Measurements from ENCODE around the gene ZNF423. TPM values are rescaled to one million over a fixed set of nuclear protein-coding genes. Genes with fewer than 3 reads are reported as not detected.

ZNF423 gene
- total RNA-seq, 6 experiments from 2014 or later = not detected

DNA sequence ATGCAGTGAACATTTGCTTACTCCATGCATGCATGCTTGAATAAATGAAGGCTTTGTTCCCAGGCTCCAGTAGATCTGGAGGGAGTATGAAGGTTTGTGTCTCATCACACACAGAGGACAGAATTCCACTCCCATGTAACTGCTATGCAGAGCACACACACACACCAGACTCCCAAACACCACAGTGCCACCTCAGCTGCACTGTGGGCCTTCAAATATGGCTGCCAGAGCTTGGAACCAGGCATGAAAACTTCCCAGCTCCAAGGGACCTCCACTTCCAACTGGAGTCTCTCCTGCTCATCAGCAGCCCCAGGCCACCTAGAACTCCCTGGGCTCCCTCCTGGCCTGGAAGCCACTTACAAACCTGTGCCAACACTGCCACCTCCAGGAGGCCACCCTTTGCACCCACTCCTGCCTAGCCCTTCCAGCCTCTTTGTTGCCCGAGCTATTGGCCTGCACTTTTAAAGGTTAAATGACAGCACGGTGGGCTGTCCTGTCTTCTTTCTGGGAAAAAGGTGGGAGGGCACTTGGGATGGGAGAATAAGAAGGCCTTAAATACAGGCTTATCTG, 151.2 kb downstream of the ZNF423 start:
- H3K27me3 Mint-ChIP-seq (ENCODE audit: insufficient read depth) = no peaks in the 10 kb centered on the region; the same call in 1 of the 2 replicates
- H3K27ac Mint-ChIP-seq = no peak overlapping the region
- H3K4me1 Mint-ChIP-seq (ENCODE audit: low read depth) = no peaks in the 10 kb centered on the region

DNA sequence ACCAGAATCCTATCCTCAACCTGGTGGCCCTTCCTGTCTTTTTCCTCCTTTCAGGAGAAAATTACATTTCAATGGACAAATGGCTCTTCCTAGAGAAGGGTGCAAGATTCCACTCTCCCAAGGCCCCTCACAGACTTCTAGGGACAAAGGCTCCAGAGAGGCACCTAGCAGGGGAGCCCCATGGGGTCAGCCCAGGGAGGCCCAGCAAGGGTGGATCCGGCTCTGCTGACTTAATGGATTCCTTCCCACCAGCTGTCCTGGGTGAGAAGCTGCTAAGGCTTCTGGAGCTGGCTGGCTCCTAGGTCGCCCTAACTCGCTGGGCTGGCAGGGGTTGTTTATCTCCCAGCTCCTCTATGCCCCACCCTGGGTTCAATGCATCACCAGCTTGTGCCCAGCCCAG, 152.4 kb downstream of the ZNF423 start:
- H3K9me3 Mint-ChIP-seq = peaks cover 5% of the 10 kb centered on the region
- H3K36me3 Mint-ChIP-seq (ENCODE audit: low read depth) = no peaks in the 10 kb centered on the region
- H3K4me3 Mint-ChIP-seq = no peak overlapping the region
- TF ChIP-seq, protein P1, sequence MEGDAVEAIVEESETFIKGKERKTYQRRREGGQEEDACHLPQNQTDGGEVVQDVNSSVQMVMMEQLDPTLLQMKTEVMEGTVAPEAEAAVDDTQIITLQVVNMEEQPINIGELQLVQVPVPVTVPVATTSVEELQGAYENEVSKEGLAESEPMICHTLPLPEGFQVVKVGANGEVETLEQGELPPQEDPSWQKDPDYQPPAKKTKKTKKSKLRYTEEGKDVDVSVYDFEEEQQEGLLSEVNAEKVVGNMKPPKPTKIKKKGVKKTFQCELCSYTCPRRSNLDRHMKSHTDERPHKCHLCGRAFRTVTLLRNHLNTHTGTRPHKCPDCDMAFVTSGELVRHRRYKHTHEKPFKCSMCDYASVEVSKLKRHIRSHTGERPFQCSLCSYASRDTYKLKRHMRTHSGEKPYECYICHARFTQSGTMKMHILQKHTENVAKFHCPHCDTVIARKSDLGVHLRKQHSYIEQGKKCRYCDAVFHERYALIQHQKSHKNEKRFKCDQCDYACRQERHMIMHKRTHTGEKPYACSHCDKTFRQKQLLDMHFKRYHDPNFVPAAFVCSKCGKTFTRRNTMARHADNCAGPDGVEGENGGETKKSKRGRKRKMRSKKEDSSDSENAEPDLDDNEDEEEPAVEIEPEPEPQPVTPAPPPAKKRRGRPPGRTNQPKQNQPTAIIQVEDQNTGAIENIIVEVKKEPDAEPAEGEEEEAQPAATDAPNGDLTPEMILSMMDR (IDR thresholded peaks at IDR 0.05) = no peak
- no peaks in the 10 kb centered on the region for H3K4me1 Mint-ChIP-seq (ENCODE audit: low read depth)
- H3K27me3 Mint-ChIP-seq (ENCODE audit: insufficient read depth) = no peaks in the 10 kb centered on the region; the same call in 1 of the 2 replicates
- DNase-seq = no peak
- H3K27ac Mint-ChIP-seq = no peak overlapping the region

More for the DNA sequence above, 151.2 kb downstream of the ZNF423 start:
- Mint-ChIP-seq H3K4me3 (no peak overlapping the region), H3K9me3 (peaks cover 9% of the 10 kb centered on the region), H3K36me3 (ENCODE audit: low read depth) (no peaks in the 10 kb centered on the region)
- DNase-seq = no peak
- TF ChIP-seq, protein P1 (IDR thresholded peaks at IDR 0.05) = no peak

DNA sequence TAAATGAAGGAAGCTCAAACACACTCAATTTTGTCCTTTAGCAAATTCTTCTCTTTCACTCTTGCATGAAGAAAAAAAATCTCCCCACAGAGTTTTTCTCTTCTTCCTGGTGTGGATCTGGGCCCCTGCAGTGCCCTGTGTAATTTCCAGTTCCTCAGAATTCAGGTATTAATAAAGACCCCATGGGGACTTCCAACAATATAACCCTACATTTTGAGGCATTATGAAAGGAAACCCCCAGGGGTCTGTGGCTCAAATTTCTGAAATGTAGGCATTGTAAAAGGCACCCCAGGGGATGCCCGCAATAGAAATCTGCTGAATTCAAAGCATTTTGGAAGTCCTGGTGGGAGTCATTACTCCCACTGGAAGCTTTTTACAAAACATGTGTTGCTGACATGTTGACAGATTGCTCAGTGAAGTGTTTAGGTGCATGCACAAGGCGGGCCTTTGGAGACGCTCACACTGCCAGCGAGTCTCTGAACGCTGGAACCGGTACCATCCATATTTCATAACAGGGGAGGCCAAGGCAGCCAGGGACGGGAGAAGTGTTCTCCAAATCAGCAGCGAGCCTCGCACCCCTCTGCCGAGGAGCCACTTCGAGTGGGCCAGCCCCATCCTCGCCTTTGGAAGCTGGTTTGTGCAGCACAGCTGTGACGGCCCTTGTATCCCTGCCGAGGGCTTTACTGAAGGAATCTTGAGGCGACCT, 154.0 kb downstream of the ZNF423 start:
- Mint-ChIP-seq H3K4me3 (no peak overlapping the region), H3K4me1 (ENCODE audit: low read depth) (no peaks in the 10 kb centered on the region), H3K9me3 (peaks cover 5% of the 10 kb centered on the region), H3K27ac (no peak overlapping the region), H3K36me3 (ENCODE audit: low read depth) (no peaks in the 10 kb centered on the region), H3K27me3 (ENCODE audit: insufficient read depth) (no peaks in the 10 kb centered on the region; the same call in none of the 2 replicates)
- no peak for DNase-seq
- TF ChIP-seq, protein P1 (IDR thresholded peaks at IDR 0.05) = no peak

DNA sequence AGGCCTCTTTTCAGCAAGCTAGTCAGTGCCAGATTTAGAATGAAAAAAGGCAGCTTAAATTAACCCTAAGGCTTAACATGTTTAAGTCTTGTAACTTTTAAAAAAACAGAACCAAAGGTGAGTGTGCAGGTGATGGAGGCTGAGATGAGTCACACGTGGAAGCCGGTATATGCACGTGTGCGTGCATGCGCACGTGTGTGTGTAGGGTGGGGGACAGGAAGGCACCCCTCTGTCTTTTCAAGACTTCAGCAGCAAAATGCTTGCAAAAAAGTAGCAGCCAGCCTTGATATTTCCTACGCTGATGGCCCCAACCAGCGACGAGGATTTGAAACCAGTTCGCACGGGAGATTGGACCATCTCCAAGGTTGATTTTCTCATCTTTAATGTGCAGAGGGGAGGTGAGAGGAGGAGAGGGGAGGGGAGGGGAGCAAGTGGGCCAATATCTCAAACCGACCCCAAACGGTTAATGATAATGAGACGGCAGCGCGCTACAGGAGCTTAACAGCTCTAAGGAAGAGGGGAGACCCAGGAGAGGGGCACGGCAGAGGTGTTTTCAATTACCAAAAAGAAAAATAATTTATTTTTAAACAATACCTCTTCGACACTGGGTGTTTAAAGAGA, 154.7 kb downstream of the ZNF423 start:
- DNase-seq = no peak
- TF ChIP-seq, protein P1 (IDR thresholded peaks at IDR 0.05) = no peak
- Mint-ChIP-seq H3K27ac (no peak overlapping the region), H3K4me1 (ENCODE audit: low read depth) (no peaks in the 10 kb centered on the region), H3K27me3 (ENCODE audit: insufficient read depth) (no peaks in the 10 kb centered on the region; the same call in none of the 2 replicates), H3K36me3 (ENCODE audit: low read depth) (no peaks in the 10 kb centered on the region), H3K9me3 (peaks cover 6% of the 10 kb centered on the region), H3K4me3 (no peak overlapping the region)

DNA sequence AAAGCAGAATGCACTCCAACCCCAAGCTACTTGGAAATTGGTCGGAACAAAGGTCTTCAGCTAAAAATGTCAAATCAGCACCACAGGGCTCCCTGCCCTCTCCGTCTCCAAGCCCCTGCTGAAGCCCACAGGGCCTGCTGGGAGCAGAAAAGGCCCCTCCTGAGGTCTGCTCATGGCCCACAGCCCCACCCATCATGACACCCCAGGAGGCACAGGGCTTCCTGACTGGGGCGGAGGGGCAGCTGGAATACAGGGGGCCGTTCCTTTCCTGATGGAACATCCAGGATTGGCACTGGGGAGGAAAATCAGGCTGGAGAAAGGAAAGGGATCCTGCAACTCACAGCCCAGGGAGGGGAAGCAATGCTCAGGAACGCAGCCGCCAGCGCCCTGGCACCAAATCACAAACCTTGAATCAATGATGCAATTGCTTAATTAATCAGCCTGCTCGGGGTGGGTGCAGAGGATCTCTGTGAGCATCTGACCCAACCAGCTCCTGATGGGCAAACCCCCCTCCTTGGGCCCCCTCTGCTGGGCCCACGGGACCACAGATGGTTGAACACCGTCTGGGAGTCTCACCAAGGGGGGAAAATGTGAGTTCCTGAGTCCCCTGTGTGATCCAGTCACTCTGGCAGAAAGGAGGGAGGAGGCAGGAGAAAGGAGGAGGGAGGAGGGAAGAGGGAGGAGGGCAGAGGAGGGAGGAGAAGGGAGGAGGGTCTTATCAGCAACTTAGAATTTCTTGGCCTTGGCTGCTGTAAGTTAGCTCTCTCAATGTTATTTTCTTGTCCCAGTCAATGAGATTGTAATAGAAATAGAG, 155.5 kb downstream of the ZNF423 start:
- TF ChIP-seq, protein P1 (IDR thresholded peaks at IDR 0.05) = no peak
- peaks cover 3% of the 10 kb centered on the region; the same call in 1 of the 2 replicates for H3K9me3 Mint-ChIP-seq
- no peaks in the 10 kb centered on the region for H3K36me3 Mint-ChIP-seq (ENCODE audit: low read depth)
- no peak overlapping the region for H3K4me3 Mint-ChIP-seq
- H3K27me3 Mint-ChIP-seq (ENCODE audit: insufficient read depth) = no peaks in the 10 kb centered on the region; the same call in none of the 2 replicates
- H3K27ac Mint-ChIP-seq = no peak overlapping the region
- DNase-seq = no peak
- no peaks in the 10 kb centered on the region for H3K4me1 Mint-ChIP-seq (ENCODE audit: low read depth)
